Hepatocyte (in vitro differentiated cells): ENCODE measurements around the gene SAPCD1. TPM values are rescaled to one million over a fixed set of nuclear protein-coding genes. Genes with fewer than 3 reads are reported as not detected.
"Not testable (repeated sequence)": the region's sequence is repeated elsewhere in the genome, so short reads cannot be mapped to it uniquely, and the experiment has no call there.

Experiments used
- DNase-seq: peaks from one replicate; pipeline ENCODE4 v3.0.0-alpha.2; 2016; ENCODE audit warnings: low spot score
- H2AFZ ChIP-seq: fragments of 200-600 bp; sonication (generic); 2 replicates; pipeline ENCODE4 v1.6.0; 2016; ENCODE audit warnings: antibody characterized with exemption, mild to moderate bottlenecking
- H3K27ac ChIP-seq: fragments of 200-600 bp; sonication (generic); 2 replicates; pipeline ENCODE4 v1.5.1; 2016; ENCODE audit warnings: mild to moderate bottlenecking
- H3K27me3 ChIP-seq: fragments of 200-600 bp; sonication (generic); 2 replicates; pipeline ENCODE4 v1.6.1; 2016
- H3K36me3 ChIP-seq: fragments of 200-600 bp; sonication (generic); replicated peaks from 2 replicates; pipeline ENCODE4 v1.5.1; 2016; ENCODE audit warnings: low read depth; ENCODE audit not compliant: insufficient read depth
- H3K4me1 ChIP-seq: fragments of 200-600 bp; sonication (generic); 2 replicates; pipeline ENCODE4 v1.5.1; 2016; ENCODE audit warnings: mild to moderate bottlenecking, moderate library complexity; ENCODE audit not compliant: insufficient read depth
- H3K4me2 ChIP-seq: fragments of 200-600 bp; sonication (generic); 2 replicates; pipeline ENCODE4 v1.6.0; 2016
- H3K4me3 ChIP-seq: fragments of 200-600 bp; sonication (generic); 2 replicates; pipeline ENCODE4 v1.5.1; 2016; ENCODE audit warnings: mild to moderate bottlenecking
- H3K79me2 ChIP-seq: fragments of 200-600 bp; sonication (generic); 2 replicates; pipeline ENCODE4 v1.6.0; 2017; ENCODE audit warnings: mild to moderate bottlenecking
- H3K9me2 ChIP-seq: fragments of 200-600 bp; sonication (generic); replicated peaks from 2 replicates; pipeline ENCODE4 v1.6.0; 2017; ENCODE audit warnings: mild to moderate bottlenecking; ENCODE audit not compliant: insufficient read depth
- H3K9me3 ChIP-seq: fragments of 200-600 bp; sonication (generic); 2 replicates; pipeline ENCODE4 v1.5.1; 2016; ENCODE audit warnings: low read depth, mild to moderate bottlenecking
- H4K20me1 ChIP-seq: fragments of 200-600 bp; sonication (generic); 2 replicates; pipeline ENCODE4 v1.6.0; 2016; ENCODE audit warnings: mild to moderate bottlenecking; ENCODE audit not compliant: insufficient read depth, poor library complexity, severe bottlenecking
- EZH2 ChIP-seq: fragments of 200-600 bp; sonication (generic); IDR thresholded peaks from 2 replicates; pipeline ENCODE4 v1.6.1; 2016; ENCODE audit warnings: antibody characterized with exemption, mild to moderate bottlenecking, borderline replicate concordance
- EZH2phosphoT487 ChIP-seq: fragments of 200-600 bp; sonication (generic); IDR thresholded peaks from one replicate; pipeline ENCODE4 v1.6.1; 2018; ENCODE audit warnings: antibody characterized with exemption, mild to moderate bottlenecking, low read depth, moderate library complexity; ENCODE audit not compliant: unreplicated experiment, severe bottlenecking
- WGBS: methylation state at CpG from one replicate; pipeline ENCODE4 v1.1.6; 2016; ENCODE audit warnings: low lambda C conversion rate; ENCODE audit errors: missing lambda C conversion rate; 5-methylcytosine and 5-hydroxymethylcytosine counted together
- polyA plus RNA-seq: library from polyadenylated mRNA; unstranded; fragments of >200 nt; fragmentation: Nextera tagmentation; extraction: Ambion mirVana; gene quantifications from 2 replicates; pipeline ENCODE4 v1.2.1, GENCODE V29; 2016
- total RNA-seq: library from RNA; depleted of rRNA; stranded (reverse); fragments of >200 nt; gene quantifications from 2 replicates; pipeline ENCODE4 v1.2.3, GENCODE V29; 2014
- TF ChIP-seq, protein P1 (sequence below): fragments of 200-600 bp; sonication (generic); IDR thresholded peaks from 2 replicates; pipeline ENCODE4 v1.5.1; 2016; ENCODE audit warnings: antibody characterized with exemption, mild to moderate bottlenecking; ENCODE audit not compliant: poor library complexity

Gene SAPCD1
- total and polyA plus RNA-seq, 2 experiments from 2014 or later: 1.4 to 2.0 TPM

DNA sequence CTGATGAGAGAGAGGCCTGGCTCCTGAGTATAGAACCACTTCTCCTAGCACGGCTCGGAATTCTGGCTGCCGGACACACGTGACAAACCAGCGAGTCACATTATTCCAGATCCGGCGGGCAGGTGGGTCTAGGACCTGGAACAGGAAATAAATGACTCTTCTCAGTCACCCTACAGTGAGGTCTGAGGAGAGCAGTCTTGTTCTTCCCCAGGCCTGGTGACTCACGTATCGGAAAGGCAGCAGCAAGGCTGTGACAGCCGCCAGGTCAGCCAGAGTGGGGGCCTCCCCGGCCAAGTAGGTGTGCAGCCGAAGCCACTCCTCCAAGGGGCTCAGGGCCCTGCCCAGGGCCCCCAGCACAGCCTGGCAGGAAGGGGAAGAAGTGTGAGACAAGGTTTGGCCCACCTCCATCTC is 30.3 kb downstream of the SAPCD1 start:
- Histone ChIP-seq H3K79me2 (peaks cover 36% of the 10 kb centered on the region), H4K20me1 (no peaks in the 10 kb centered on the region)

DNA sequence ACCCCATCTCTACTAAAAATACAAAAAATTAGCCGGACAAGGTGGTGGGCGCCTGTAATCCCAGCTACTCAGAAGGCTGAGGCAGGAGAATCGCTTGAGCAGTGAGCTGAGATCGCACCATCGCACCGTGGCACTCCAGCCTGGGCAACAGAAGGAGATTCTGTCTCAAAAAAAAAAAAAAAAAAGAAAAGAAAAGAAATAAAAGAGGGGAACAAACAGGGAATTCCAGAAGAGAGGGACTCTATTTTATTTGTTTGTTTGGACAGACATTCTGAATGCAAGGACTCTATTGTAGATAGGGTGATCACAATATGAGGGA is 31.4 kb downstream of the SAPCD1 start:
- not testable (repeated sequence) for DNase-seq, H2AFZ ChIP-seq, H3K36me3 ChIP-seq, H3K9me2 ChIP-seq, H3K4me3 ChIP-seq, H3K27me3 ChIP-seq, H3K9me3 ChIP-seq, H4K20me1 ChIP-seq
- Histone ChIP-seq H3K4me1 (peaks cover 11% of the 10 kb centered on the region), H3K27ac (peak overlapping the region; percentile 93), H3K79me2 (peaks cover 36% of the 10 kb centered on the region), H3K4me2 (peak overlapping the region; percentile 96)
- 90% methylated on average over 6 of the region's 6 CpGs for WGBS

More for the DNA sequence above, 30.3 kb downstream of the SAPCD1 start:
- Histone ChIP-seq H3K4me2 (no peak overlapping the region), H3K9me3 (no peaks in the 10 kb centered on the region), H3K36me3 (no peaks in the 10 kb centered on the region), H3K9me2 (no peaks in the 10 kb centered on the region), H3K27me3 (no peaks in the 10 kb centered on the region), H3K4me1 (peaks cover 11% of the 10 kb centered on the region), H3K27ac (no peak overlapping the region), H3K4me3 (no peak overlapping the region), H2AFZ (no peak overlapping the region)
- WGBS: 85% methylated on average over 12 of the region's 12 CpGs
- TF ChIP-seq EZH2phosphoT487 (no peak), EZH2 (no peak)
- TF ChIP-seq, protein P1, sequence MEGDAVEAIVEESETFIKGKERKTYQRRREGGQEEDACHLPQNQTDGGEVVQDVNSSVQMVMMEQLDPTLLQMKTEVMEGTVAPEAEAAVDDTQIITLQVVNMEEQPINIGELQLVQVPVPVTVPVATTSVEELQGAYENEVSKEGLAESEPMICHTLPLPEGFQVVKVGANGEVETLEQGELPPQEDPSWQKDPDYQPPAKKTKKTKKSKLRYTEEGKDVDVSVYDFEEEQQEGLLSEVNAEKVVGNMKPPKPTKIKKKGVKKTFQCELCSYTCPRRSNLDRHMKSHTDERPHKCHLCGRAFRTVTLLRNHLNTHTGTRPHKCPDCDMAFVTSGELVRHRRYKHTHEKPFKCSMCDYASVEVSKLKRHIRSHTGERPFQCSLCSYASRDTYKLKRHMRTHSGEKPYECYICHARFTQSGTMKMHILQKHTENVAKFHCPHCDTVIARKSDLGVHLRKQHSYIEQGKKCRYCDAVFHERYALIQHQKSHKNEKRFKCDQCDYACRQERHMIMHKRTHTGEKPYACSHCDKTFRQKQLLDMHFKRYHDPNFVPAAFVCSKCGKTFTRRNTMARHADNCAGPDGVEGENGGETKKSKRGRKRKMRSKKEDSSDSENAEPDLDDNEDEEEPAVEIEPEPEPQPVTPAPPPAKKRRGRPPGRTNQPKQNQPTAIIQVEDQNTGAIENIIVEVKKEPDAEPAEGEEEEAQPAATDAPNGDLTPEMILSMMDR: no peak
- no peak for DNase-seq

DNA sequence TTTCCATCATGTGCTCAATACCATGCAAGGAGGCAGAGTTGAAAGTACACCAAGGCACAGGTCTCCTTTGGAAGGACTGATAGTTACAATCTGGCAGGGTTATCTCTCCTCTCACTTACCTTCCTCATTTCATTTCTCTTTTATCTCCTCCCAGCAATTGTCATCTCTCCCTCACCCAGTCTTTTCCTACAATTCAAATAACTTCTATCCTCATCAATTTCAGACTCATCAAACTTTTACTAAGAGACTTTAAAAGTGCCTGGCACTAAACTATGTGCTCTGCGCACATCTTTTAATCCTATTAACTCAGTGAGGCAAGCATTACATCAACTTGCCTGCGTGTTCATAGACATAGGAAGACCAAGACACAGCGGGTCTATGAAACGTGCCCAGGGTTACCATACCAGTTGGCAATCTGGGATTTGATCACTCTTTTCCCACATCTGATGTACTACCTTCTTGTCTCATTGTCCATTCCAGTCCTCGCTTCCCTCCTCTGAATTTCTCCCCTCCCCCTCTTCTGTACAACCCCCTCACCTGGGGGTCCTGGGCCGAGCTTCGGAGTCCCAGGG is 31.9 kb downstream of the SAPCD1 start:
- DNase-seq: peak; percentile 42

DNA sequence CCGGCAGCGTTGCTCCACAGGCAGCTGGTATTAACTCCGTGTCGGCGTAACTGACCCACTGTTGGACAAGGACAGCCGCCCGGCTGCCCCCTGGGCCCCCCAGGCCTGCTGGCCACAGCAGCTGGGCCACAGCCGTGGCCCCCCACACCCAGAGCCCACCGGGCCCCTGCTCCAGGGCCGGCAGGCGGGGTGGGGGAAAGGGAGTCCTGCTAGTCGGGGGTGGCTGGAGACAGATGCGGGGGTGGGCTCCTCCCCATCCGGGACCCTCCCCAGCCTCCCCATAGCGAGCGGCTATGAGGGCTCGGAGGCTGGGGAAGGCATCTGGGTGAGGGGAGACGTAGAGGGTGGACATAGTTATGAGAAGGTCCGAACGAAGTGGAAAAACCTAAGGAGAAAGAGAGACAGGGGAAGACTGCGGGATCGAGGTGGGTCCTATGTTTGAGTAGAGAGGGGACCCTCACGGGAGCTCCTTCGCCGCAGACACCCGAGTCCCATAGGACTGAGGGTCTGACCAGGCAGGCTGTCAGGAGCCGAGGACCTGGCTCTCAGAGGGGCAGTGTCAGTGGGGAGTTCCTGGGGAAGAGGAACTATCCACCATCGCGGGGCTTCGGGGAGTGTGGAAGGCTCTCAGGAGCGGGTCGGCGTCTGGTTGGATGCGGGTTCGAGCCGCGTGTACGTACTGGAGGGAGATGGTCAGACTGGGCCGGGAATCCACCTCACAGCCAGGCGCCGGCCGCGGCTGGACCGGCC is 32.6 kb downstream of the SAPCD1 start:
- no peak for DNase-seq
- H4K20me1 ChIP-seq: no peaks in the 10 kb centered on the region
- no peaks in the 10 kb centered on the region for H3K27me3 ChIP-seq
- peak overlapping the region; percentile 57 for H2AFZ ChIP-seq
- peak overlapping the region; percentile 93 for H3K27ac ChIP-seq
- H3K79me2 ChIP-seq: peaks cover 33% of the 10 kb centered on the region
- TF ChIP-seq, protein P1: no peak
- no peak for TF ChIP-seq EZH2phosphoT487
- TF ChIP-seq EZH2: no peak
- peaks cover 11% of the 10 kb centered on the region for H3K4me1 ChIP-seq
- H3K4me2 ChIP-seq: peak overlapping the region; percentile 96
- no peaks in the 10 kb centered on the region for H3K9me3 ChIP-seq
- H3K36me3 ChIP-seq: no peaks in the 10 kb centered on the region
- WGBS: under 1% methylated on average over 37 of the region's 44 CpGs
- H3K9me2 ChIP-seq: no peaks in the 10 kb centered on the region
- H3K4me3 ChIP-seq: peak overlapping the region; percentile 80

More for the DNA sequence above, 31.9 kb downstream of the SAPCD1 start:
- Histone ChIP-seq H3K4me3 (peak overlapping the region; percentile 80), H3K27me3 (no peaks in the 10 kb centered on the region), H4K20me1 (no peaks in the 10 kb centered on the region), H3K9me3 (no peaks in the 10 kb centered on the region), H3K36me3 (no peaks in the 10 kb centered on the region), H3K4me1 (peaks cover 11% of the 10 kb centered on the region), H3K27ac (peak overlapping the region; percentile 93), H2AFZ (peak overlapping the region; percentile 57), H3K4me2 (peak overlapping the region; percentile 96), H3K9me2 (no peaks in the 10 kb centered on the region), H3K79me2 (peaks cover 34% of the 10 kb centered on the region)
- TF ChIP-seq EZH2phosphoT487 (no peak), EZH2 (no peak)
- TF ChIP-seq, protein P1: no peak
- 6% methylated on average over 7 of the region's 7 CpGs for WGBS
